ENCODE data around the gene DPP6.

The DPP6 gene

GRCh38 chr7:154848464-154848863, 796.3 kb downstream of the DPP6 start:
- no peak for TF ChIP-seq CTCF (IDR thresholded peaks at IDR 0.05)
- H3K27ac ChIP-seq: no peak overlapping the region
- no peak for DNase-seq (ENCODE audit: low spot score)
- no peak overlapping the region for H3K4me3 ChIP-seq

- DNase-seq (ENCODE audit: low spot score): no peak
- no peak overlapping the region for H3K27ac ChIP-seq
- no peak overlapping the region for H3K4me3 ChIP-seq
- TF ChIP-seq CTCF (IDR thresholded peaks at IDR 0.05): no peak
These were observed 800.0 kb downstream of the DPP6 start for GRCh38 chr7:154852205-154852604.

- no peak for TF ChIP-seq CTCF (IDR thresholded peaks at IDR 0.05)
- Histone ChIP-seq H3K27ac (no peak overlapping the region), H3K4me3 (no peak overlapping the region)
- no peak for DNase-seq (ENCODE audit: low spot score)
These were observed 801.0 kb downstream of the DPP6 start for GRCh38 chr7:154853063-154853726.

GRCh38 chr7:154853727-154854095, 801.5 kb downstream of the DPP6 start:
- Histone ChIP-seq H3K27ac (no peak overlapping the region), H3K4me3 (no peak overlapping the region)
- no peak for TF ChIP-seq CTCF (IDR thresholded peaks at IDR 0.05)
- DNase-seq (ENCODE audit: low spot score): no peak

- no peak for TF ChIP-seq CTCF (IDR thresholded peaks at IDR 0.05)
- no peak overlapping the region for H3K27ac ChIP-seq
- DNase-seq (ENCODE audit: low spot score): no peak
- H3K4me3 ChIP-seq: no peak overlapping the region
These were observed 802.6 kb downstream of the DPP6 start for GRCh38 chr7:154854836-154855235.

- Histone ChIP-seq H3K27ac (no peak overlapping the region), H3K4me3 (no peak overlapping the region)
- TF ChIP-seq CTCF (IDR thresholded peaks at IDR 0.05): no peak
- no peak for DNase-seq (ENCODE audit: low spot score)
These were observed 803.2 kb downstream of the DPP6 start for GRCh38 chr7:154855366-154855765.

GRCh38 chr7:154856733-154857132, 804.5 kb downstream of the DPP6 start:
- Histone ChIP-seq H3K4me3 (no peak overlapping the region), H3K27ac (no peak overlapping the region)
- no peak for DNase-seq (ENCODE audit: low spot score)
- TF ChIP-seq CTCF (IDR thresholded peaks at IDR 0.05): no peak

Data from coronary artery (tissue), 2 donors.